Measurements from ENCODE around the gene STRN3.
"Not testable (repeated sequence)": the region's sequence is repeated elsewhere in the genome, so short reads cannot be mapped to it uniquely, and the experiment has no call there.

- TF ChIP-seq CTCF, POLR2A (IDR thresholded peaks at IDR 0.05): not testable (repeated sequence)
Measured at GRCh38 chr14:30962537-30962936, 63.6 kb downstream of the STRN3 start.
